Activated CD4-positive, alpha-beta T cell treated with anti-CD3 and anti-CD28 coated beads, Interleukin-2, amount 50 U/mL, for 48 hours (primary cell): ENCODE data around the gene TMEM191C.
A peak's percentile ranks its signal among the peaks of the same experiment; 100 is the strongest.
"Not testable (repeated sequence)": the region's sequence is repeated elsewhere in the genome, so short reads cannot be mapped to it uniquely, and the experiment has no call there.

Source experiments
- DNase-seq, 2 experiments: peaks; one replicate each; pipeline ENCODE4 v3.0.0-alpha.2; 2020

The TMEM191C gene

DNA sequence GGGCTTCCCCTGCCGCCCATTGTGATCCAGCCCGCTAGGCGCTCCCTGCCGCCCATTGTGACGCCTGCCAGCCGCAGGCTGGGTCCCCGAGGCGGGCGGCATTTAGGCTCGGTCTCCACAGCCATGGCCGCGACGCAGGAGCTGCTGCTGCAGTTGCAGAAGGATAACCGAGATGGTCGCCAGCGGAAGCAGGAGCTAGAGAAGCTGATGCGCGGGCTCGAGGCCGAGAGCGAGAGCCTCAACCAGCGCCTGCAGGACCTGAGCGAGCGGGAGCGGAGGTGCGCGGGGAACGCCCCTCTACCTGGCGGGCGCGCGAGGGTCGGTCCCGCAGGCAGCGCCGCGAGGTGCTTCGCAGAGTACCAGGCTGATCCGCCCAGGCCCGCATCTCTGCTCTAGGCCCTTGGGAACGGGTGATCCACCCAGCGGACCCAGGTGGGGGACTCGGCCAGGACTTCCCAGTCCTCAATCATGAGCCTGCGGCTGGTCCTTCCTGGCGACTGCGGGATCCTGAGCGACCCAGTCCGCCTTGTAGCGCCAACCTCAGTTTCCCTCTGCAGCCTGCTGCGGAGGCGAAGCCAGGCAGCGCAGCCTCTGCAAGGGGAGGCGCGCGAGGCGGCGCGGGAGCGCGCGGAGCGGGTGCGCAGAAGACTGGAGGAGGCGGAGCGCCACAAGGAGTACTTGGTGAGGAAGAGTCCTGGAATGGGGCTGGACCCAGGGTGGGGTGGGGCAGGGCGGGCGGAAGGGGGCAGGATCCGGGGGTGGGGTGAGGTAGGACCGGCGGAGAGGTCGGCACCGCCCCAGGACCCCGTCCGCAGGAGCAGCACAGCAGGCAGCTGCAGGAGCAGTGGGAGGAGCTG is at the start of gene TMEM191C:
TSS of gene TMEM191C (plus strand) at position 51 of the 857 bp plus-strand sequence. CDS start at position 124, 73 bp downstream.
- not testable (repeated sequence) for DNase-seq

DNA sequence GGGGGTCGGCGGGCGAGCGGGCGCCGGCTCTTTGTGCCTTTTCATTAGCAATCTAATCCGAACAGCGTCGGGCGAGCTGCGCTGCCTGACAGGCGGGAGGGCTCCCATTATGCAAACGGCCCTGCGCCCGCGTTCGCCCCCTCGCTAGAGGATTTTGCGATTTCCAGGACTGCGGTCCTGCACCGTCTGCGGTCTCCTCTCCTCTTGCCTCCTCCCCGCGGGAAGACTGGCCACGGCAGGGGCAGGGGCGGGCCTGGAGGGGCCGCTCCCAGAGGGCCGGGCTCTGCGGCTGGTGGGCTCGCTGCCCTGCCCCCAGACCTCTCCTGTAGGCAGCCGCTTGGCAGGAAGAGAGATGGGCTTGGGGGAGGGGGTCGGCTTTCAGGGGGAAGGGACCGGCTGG is 49.3 kb upstream of the TMEM191C start:
- peak in 1 of 2 experiments; percentile 14 for DNase-seq

DNA sequence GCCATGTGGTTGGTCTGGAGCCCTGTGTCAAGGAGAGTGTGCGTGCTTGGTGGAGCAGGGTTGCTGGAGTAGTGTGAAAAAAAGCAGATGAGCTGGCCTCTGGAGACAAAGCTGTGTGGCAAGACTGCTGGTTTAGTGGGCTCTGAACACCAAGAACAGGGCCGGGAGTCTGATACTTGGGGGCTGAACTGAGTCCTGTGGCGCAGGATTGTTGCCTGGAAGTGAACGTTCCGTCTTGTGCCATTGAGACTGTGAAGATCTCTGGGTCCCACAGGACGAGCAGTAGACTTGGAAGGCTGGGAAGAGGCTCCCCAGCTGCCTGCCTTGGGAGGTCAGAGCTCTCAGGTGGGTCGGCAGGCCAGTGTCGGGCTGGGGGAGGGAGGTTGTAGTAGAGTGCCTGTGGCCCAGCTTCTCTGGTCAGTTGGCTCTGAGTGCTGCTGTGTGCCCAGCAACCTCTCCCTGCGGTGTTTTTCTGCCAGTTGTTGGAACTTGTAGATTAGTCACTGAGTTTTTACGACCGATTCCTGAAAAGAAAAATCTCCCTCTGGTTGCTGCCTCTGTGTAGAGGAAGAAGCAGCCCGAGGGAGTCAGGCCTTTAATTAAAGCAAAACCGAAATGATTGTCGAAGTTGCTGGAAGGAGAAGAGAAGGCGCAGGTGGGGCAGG is 48.1 kb upstream of the TMEM191C start:
- not testable (repeated sequence) for DNase-seq

DNA sequence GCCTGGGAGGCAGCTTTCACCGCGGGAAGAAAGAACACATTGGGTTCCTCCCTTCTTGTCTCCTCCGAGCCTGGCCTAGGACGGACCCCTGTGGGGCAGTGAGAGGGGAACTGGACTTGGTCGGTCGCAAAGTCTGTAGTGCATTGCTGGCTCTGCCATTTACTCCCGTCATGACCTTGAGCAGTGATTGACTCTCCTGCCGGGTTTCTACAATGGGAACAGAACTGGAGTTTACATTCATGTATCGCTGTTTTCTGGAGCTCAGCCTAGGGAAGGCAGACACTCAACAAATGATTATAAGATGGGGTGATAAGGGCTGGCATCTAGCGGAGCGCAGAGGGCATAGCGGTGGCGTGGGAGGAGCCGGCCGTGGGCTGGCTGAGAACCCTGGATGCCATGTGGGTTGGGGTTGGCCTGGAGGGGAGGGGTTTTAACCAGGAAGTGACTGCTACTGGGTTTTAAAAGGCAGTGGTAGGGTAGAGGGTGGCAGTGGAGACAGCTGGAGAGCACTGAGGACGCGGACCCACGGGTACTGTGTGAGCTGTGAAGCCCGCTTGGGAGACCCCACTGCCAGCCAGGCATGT is 46.9 kb upstream of the TMEM191C start:
- not testable (repeated sequence) for DNase-seq

DNA sequence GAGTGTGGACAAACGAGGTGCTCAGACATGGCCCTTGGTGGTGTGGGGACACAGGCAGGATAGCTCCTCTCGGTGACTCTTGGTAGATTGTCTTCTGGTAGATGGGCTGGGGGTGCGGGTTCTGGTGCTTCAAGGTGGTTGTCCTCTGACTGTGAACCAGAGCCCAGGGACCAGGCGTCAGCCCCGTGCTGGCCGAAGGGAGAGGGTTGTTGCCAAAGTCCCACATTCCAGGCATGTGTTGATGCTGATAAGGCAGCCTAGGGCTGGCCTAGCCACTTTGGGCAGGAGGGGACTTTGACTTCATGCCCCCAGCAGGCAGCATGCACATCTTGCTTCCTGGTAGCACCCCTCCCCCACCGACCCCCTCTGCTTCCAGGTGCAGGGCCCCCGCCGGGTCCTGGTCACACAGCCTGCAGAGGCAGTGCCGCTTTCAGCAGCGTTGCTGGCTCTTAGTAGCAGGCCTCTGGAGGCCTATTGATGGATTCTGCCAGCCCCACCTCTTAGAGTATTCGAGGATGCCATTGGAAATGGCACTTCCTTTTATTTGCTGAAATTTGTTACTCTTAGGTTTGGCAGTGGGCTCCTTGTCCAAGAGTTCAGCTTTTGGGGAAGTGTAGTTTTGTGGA is 43.0 kb upstream of the TMEM191C start:
- not testable (repeated sequence) for DNase-seq

DNA sequence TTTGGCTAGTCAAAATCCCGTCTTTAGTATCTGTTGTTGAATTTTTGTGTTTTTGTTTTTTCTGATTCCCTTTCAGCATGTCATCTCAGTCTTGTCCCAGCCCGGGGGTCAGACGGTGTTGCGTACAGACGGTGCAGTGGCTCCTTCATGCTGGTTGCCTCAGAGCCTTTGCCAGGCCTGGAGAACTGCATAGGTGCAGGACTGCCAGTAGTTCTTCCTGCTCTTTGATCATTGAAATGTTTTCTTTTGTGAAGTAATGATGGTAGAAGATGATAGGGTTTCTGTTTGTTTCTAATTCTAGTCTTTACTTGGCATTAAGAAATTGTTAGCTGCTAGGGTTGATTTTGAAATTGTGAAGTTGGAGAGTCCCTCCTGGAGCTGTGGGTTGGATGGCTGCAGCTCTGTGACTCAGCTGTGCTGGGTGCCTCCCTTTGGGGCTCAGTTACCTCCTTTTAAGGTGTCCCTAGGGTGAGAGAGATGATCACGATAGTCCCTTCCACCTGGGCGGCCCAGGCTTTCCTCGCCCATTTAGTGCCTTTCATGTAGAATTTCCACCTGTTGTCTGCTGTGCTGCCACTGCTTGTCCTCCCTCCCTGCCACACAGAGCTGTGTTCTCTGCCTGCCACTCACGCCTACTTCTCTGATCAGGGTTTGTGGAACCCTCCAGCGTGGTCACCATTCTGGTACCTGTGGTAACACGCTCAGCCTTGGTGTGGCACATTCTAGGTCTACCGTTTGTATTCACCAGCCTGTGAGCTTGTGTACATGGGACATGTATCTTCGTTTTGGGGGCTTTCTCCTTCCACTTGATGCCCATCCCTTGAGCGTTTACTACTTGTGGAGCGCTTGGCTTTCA is 32.6 kb upstream of the TMEM191C start:
- DNase-seq, result not testable (repeated sequence)

DNA sequence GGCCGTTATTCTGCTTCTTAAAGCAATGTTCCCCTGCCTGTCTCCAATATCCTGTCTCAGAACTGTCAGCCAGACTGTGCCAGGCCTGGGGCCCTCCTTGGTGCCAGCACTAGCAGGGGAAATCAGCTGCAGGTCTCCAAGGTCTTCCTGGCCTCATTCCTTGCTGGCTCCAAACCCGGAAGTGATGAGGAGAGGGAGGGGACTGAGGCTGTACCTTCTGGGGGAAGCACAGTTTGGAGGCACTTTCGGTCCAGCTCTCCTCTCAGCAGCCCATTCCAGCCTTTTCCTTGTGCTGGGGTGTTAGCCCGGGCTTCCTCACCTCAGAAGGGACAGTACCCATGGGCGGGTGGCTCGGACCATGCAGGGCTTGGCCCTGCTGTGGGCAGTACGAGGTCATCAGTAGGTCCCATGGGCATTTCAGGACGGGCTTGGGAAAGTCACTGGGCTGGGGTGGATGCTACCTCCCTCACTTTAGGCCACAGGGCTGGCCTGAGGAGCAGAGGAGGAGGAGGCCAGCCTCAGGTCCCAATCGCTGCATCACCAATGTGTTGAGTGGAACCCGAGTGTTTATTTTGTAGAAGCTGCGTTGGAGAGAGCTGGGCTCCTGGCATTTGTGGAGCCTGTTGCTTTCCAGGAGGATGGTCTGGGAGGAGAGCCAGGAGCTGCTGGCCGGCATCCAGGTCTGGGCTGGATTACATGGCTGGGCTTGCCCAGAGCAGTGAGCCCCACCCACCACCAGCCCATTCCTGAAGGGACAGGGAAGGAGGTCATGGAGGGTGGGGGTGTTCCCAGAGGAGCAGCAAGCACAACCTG is 31.0 kb upstream of the TMEM191C start:
- not testable (repeated sequence) for DNase-seq

DNA sequence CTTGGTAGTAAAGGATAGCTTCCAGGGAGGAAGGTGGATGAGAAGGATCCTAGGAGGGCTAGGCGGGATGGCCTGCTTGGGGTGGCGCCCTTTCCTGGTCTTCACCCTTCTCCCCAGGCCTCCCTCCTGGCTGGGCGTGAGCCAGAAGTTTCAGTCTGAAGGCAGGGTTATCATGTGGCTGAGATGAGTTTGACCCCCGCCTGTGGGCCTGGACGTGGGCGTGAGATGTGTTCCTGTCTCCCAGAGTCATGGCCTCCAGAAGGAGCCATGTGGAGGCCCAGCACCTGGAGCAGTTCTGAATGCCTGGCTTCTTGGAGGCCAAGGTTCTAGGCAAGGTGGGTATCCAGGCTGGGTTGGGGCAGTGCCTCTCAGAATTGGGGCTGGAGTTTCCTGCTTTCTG is 29.2 kb upstream of the TMEM191C start:
- DNase-seq, result not testable (repeated sequence)

DNA sequence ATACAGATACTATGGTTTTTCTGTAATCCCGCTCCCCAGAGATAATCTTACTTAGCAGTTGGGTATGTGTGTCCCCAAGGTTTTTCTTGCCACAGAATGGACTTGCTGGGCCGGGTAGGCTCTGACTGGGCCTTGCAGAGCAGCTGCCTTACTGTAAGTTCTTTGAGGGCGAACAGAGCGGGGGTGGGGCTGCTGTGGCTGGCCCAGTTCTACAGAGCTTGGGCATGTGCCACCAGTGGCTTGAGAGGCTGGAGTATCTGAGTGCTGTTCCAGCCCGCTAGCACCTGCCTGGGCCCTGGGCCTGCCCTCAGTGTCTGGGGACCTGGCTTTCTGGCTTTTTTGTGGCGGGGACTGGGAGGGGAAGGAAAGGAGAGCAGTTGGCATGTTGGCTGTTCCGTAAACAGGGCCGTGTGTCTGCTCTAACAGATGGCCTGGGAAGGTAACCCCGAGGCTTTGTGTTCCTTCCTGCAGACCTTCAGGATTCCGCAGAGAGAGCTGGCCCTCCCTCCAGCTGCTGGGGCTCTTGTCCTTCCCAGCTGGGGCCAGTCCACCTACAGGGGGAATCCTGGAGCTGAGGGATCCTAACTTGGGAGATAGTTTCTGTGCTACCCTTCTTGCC is 27.1 kb upstream of the TMEM191C start:
- not testable (repeated sequence) for DNase-seq

DNA sequence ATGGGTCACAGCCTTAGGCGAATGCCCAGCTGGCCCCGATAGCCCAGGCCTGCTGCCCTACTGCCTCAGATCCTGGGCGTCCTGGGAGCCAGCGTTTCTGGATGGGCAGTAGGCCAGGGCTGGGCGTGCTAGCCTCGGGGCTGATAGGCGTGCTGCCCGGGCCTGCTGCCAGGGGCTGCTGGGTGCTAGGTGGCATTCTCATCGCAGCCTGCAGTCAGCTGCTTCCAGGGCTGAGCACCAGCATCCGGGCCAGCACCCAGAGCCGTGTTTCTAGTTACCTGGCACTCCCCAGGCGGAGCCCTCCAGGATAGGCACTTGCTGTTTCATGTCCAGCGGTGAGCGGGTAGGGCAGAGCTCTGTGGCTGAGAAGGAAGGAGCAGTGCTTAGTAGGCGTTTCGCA is 26.5 kb upstream of the TMEM191C start:
- not testable (repeated sequence) for DNase-seq

DNA sequence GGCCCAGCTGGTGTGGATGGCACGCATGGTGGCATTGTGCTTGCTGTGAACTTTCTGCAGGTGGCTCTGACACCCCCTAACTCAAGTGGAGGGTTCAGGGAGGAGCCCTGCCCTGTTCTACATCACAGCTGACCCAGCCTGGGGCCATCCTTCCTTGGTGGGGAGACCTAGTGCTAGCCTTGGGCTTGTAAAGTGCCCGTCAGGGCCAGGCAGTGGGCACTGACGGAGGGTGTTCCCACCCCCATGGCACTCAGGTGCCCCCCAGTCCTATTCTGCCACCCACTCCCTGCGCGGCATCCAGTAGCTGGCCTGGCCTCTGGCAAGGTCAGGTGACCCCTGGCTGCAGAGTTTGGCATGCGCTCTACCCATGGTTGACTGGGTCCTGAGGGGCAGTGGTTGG is 26.0 kb upstream of the TMEM191C start:
- DNase-seq, result not testable (repeated sequence)

DNA sequence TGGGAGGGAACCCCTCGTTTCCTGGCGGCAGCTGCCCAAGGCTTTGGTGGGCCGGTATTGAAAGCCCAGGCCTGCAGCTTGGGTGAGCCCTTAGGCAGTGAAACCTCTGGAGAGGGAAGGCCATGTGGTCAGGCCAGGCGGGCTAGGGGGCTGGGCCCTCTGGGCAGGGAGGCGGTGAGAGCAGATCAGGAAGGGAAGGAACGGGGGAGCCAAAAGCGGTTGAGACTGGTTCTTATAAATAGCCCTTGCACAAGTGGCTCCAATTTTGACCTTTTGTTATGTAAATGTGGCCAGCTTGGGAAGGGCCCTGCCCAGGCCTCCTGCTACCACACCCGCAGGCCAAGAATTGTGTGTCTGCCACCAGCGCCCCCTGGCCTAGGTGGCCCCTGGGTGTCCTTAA is 25.1 kb upstream of the TMEM191C start:
- DNase-seq, result not testable (repeated sequence)

DNA sequence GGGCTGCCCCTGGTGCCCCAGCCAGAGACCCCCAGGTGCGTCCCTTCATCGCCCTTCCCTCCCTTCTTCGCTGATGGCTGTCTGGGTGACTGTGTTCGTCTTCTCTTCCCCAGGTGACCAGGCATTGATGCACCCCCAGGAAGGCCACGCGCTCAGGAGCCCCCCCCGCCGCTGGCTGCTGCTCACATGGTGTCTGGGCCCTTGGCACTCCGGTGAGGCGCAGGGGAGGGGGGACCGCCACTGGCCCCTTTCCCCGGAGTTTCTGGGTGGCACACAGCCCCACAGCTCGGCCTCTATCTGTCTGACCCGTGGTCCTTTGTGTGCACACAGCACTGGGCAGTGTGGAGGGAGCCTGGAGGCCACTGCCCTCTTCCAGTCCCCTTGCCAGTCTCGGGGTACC is 24.5 kb upstream of the TMEM191C start:
- DNase-seq, result not testable (repeated sequence)

DNA sequence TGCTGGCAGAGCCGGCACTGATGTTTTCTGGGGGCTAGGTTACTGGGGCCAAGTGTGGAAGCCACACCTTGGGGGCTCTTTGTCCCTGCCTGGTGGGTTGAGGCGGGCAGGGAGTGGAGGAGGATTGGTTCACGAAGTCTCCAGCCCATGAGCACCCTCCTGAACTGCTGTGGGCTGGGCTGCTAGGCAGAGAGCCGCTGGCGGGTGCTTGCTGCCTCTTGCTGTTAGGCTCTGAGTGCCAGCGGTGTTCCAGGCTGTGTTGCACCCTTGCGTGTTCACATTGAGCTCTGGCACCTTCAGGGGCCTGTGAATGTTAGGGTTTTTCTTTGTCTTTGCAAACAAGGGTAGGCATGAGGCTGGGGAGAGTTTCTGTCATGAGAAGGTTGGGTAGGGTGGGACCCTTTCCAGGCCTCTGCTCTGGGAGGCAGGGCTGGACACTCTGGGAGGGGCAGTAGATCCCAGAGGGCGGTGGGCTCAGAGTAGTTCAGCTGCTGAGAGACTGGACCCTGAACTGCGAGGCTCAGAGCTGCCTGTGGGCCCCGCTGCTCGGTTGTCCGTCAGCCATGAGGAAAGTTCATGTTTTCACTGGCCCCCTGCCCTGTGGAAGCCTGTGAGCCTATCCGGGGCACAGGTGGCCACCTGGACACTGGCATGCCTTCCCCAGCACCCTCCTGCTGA is 24.0 kb upstream of the TMEM191C start:
- peak in 1 of 2 experiments; percentile 1 for DNase-seq

DNA sequence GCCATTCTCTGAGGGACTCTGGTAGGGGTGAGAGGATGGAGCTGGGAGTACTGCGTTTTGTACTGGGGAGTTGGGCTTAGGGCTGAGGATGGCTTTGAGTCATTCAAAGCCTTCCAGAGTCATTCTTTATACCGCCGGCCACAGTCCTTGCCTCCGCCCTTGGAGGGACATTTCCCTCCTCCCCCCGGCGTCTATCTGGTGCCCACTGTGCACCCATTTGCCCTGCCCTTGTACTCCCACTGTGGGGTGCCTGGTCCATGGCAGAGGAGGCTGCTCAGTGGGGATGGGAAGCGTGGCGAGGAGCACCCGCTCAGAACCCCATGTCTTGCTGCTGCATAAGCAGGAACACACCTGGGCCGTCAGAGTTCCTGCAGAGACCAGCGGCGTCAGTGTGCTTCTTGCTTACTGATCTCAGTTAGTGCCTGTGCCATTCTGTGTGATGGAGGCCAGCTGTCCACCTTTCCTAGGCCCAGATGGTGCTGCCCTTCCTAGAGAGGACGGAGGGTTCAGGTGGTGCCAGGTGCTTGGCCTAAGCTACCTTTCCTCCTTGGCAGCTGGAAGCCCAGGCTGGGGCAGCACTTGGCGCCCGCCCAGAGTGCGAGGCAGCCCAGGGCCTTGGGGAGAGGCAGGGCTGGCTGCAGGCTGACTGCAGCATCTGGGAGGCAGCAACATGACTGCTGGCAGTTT is 23.3 kb upstream of the TMEM191C start:
- peak in 1 of 2 experiments; percentile 2 for DNase-seq

DNA sequence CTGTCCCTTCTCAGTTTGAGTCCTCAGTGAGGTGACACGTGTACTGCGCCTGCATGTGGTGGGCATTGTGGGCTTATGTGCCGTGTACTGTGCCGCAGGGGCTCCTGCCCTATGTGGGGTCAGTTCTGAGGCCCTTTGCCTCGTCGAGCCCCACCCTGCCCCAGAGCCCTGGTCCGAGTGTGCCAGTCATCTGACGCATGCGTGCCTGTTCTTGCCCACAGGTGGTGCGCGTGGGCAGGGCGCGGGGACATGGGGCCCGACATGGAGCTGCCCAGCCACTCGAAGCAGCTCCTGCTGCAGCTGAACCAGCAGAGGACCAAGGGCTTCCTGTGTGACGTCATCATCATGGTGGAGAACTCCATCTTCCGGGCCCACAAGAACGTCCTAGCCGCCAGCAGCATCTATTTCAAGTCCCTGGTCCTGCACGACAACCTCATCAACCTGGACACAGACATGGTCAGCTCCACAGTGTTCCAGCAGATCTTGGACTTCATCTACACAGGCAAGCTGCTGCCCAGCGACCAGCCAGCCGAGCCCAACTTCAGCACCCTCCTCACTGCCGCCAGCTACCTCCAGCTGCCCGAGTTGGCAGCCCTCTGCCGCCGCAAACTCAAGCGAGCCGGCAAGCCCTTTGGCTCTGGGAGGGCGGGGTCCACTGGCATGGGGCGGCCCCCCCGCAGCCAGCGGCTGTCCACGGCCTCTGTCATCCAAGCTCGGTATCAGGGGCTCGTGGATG is 22.3 kb upstream of the TMEM191C start:
- DNase-seq, result peak in 1 of 2 experiments; percentile 1

DNA sequence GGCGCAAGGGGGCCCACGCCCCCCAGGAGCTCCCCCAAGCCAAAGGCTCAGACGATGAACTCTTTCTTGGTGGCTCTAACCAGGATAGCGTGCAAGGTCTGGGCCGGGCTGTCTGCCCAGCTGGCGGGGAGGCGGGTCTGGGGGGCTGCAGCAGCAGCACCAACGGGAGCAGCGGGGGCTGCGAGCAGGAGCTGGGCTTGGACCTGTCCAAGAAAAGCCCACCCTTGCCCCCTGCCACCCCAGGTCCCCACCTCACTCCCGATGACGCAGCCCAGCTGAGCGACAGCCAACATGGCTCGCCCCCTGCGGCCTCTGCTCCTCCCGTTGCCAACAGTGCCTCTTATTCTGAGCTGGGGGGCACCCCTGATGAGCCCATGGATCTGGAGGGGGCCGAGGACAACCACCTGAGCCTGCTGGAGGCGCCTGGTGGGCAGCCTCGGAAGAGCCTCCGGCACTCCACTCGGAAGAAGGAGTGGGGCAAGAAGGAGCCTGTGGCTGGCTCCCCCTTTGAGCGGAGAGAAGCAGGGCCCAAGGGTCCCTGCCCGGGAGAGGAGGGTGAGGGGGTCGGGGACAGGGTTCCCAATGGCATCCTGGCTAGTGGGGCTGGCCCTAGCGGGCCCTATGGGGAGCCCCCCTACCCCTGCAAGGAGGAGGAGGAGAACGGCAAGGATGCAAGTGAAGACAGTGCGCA is 21.6 kb upstream of the TMEM191C start:
- no peak for DNase-seq
